ENCODE measurements around the gene TNK2.
"Not testable (repeated sequence)": the region's sequence is repeated elsewhere in the genome, so short reads cannot be mapped to it uniquely, and the experiment has no call there.

GRCh38 chr3:195862318-195862717 is 46.0 kb downstream of the TNK2 start:
- TF ChIP-seq CTCF (IDR thresholded peaks at IDR 0.05; ENCODE audit: insufficient read depth, low read length, poor library complexity, severe bottlenecking); EZH2phosphoT487 (conservative IDR thresholded peaks at IDR 0.05; ENCODE audit: low read length): not testable (repeated sequence)
